GM18498 (cell line): ENCODE measurements around the gene PPP2R5B.

Experiments
- ATAC-seq: cut with Tn5 transposase; IDR thresholded peaks from one replicate; pipeline ENCODE4 v1.9.1; 2021; ENCODE audit warnings: mild to moderate bottlenecking, moderate library complexity; ENCODE audit not compliant: unreplicated experiment

Gene PPP2R5B

GRCh38 chr11:64925536-64926436 is 1.3 kb downstream of the PPP2R5B start:
- ATAC-seq = no peak

DNA sequence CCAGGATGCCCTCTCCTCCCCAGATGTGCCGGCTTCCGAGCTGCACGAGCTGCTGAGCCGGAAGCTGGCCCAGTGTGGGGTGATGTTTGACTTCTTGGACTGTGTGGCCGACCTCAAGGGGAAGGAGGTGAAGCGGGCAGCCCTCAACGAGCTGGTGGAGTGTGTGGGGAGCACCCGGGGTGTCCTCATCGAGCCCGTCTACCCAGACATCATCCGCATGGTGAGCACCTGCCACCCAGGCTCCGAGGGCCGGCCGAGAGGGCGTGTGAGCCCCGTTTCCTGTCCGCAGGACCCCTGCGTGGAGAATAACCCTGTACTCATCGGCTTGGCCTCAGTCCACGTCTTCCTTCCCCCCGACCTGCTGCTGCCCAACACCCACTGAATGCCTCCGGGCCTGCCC is 2.2 kb downstream of the PPP2R5B start:
- ATAC-seq = no peak

GRCh38 chr11:64928957-64929356 is 4.5 kb downstream of the PPP2R5B start:
- no peak for ATAC-seq

DNA sequence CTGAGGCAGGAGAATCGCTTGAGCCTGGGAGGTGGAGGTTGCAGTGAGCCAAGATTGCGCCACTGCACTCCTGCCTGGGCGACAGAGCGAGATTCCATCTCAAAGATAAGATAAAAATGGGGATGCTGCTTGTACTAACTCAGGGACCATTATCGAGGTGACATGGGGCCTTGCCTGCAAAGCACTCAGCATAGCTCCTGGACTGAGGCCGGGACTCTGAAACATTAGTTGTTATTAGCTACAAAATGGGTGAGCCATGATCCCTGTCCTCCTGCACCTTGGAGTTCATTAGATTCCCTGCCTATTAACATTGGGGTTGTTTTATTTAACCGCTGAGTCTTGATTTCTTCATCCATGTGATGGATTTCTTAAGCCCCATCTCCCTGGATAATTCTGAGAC is 5.1 kb downstream of the PPP2R5B start:
- ATAC-seq = no peak

GRCh38 chr11:64930340-64930739 is 5.9 kb downstream of the PPP2R5B start:
- no peak for ATAC-seq

DNA sequence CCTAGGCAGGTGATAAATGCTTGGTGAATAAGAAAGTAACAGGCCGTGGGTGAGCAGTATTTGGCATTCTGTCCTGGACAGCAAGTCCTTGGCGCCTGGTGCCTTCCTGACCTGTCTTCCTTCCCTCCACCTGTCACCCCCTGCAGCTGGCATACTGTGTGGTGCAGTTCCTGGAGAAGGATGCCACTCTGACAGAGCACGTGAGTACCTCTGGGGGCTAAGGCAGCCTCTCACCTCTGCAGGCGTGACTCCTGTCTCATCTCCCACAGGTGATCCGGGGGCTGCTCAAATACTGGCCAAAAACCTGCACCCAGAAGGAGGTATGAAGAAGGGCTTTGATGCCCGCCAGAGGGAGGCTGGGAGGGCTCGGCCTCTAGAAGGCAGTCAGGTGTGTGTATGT is 6.8 kb downstream of the PPP2R5B start:
- ATAC-seq = no peak

GRCh38 chr11:64932324-64932723 is 7.8 kb downstream of the PPP2R5B start:
- ATAC-seq = no peak

DNA sequence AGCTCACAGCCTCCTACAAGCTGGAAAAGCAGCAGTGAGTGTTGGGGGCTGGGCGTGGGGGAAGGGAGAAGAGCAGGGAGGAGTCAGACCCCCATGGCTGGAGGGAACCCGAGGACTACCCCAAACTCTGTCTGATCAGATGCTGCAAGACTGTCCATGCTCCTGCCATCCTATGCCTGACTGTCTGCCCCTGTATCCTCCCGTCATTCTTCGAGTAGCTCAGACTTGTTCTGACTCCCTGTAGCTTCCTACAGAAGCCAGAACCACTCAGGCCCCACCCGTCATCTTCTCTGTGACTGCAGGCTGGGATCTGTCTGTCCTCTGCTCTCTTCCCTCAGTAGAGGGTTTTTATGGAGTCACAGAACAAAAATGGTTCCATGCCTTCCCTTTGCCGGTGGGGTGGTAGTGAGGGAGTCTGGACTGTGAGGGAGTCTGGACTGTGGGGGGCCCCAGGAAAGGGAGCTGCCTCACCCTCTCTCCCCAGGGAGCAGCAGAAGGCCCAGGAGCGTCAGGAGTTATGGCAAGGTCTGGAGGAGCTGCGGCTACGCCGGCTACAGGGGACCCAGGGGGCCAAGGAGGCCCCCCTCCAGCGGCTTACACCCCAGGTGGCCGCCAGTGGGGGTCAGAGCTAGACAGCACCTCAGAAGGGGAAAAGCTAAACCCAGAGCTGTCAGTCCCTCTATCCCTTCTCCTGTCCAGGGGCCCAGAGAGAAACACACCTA is 8.9 kb downstream of the PPP2R5B start:
- no peak for ATAC-seq

DNA sequence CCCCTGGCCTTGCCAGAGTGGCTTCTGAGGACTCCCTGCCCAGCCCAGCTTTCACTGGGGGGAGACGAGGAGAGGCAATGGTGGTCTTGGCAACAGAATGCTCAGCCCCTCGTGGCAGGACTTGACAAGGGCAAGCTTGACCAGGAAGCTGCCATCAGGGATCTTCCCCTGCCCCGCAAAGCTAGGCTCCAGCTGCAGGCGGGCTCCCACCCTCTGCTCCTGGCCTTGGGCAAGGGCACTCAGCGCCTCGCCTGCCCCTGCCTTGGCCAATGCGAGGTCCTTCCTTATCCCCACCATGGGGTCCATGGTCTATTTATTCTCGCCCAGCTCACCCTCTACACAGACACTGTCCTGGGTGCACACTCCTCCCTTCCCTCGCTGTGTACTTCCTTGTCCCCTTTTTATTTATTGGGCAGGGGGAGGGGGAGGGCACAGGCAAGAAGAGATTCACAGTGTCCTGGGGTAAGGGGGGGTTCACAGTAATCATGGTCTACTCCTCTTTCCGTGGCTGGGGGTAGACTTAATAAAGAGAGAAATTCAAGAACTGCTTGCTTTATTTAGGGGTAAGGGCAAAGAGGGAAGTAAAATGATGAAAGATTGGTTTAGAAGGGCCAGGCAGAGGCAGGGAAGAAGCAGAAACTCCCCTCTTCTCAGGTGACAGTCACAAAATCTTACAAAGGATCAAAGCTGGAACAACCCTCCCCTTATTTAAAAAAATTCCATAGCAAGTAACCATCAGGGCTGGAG is 9.6 kb downstream of the PPP2R5B start:
- ATAC-seq = no peak

- no peak for ATAC-seq
Measured at GRCh38 chr11:64934682-64935358, 10.3 kb downstream of the PPP2R5B start.

DNA sequence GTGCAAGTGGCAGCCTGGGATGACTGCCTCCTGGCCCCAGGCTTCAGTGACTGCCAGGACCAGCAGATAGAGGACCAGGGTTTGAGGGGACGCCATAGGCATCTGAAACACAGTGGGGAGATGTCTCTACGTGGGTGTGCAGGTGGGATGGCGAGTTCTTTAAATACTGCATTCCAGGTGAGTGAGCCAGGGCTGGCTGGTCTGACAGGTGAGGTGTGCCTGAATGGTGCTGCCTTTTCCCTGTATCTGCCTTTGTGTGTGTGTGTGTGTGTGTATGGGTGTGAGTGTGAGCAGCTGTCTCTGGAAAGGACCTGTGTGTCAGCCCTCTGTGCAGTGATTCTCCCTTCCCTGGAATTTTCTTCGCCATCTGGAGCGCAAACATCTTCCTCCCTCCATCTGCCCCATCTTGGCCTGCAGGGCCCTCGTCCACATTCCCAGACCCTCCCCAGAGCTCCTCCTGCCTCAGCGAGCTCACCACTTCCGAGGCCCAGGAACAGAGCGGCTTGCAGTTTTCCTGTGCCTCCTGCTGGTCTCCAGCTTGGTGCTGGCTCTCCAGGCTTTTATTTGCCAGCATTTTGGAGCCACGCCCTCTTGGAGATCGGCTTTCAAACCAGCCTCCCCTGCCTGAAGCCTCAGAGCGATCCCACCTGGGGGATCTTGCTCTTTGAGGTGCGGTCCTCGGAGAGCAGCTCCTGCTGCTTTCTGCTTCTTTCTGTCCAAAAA is 11.0 kb downstream of the PPP2R5B start, which contains the start of gene GPHA2:
TSS of gene GPHA2 (minus strand) at position 535 of the 723 bp plus-strand sequence. CDS start at position 102, 433 bp downstream.
- ATAC-seq = no peak

- ATAC-seq = no peak
Measured at GRCh38 chr11:64936539-64936938, 12.1 kb downstream of the PPP2R5B start.

DNA sequence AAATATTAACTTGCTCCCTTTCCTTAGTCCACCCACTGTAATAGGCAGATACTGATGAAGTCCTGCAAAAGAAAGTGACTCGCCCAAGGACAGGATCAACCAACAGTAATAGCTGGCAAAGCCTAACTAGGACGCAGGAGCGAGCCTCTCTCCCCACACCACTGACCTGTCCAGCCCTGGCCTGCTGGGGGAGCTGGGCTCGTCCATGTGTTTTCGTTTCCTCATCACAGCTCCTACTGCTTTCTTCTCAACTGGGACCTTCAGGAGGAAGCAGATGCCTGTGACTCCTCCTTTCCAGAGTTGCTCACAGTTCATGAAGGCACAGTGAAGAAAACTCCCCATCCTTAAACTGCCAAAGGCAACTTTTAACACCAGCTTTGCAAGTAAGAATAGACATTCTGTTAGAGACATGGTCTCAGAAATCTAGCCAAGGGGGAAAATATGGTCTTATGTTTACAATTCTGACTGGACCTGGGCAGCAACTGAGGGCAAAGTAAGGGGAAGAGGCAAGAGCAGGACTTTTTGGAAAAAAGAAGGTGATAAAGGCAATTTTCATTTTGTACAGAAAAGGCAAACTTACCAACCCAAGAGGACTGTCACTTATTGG is 22.8 kb downstream of the PPP2R5B start:
- ATAC-seq = no peak

- ATAC-seq = no peak
Measured at GRCh38 chr11:64951529-64951928, 27.0 kb downstream of the PPP2R5B start.

DNA sequence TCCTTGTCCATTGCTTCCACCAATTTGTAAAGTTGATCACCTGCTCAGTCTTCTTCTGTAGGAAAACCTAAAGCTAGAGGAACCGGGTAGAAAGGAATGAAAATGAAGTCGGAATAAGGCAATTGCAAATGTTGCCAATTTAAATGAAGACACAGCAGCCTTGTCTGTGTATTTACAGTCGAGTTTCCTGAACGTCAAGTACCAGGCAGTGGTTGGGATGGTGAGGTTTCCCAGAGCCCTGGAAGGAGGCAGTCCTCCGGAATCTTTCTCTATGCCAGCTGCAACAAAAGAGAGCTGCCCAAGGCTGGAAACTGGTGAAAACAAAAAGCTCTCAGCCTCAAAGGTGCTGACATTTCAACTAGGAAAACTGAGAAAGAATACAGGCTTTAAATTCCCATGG is 29.7 kb downstream of the PPP2R5B start:
- no peak for ATAC-seq

- ATAC-seq = no peak
Measured at GRCh38 chr11:64959498-64959897, 35.0 kb downstream of the PPP2R5B start.

DNA sequence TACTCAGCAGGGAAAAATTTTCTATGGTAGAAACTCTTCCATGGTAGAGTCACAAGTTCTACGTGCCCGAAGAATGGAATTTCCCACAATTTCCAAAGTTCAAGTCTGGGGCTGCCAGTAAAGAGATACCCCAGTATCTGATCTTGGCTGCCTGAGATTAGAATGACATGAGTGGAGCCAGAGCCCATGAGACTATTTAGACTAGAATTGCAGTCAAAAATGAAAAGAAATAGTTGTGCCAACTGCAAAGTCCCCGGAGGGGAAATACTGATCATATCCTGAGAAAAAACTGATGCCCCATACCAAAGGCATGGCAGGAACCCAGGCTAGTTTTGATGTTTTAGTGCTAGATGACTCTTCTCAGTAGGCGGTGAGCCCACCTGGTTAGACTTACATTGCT is 36.2 kb downstream of the PPP2R5B start:
- ATAC-seq = no peak

DNA sequence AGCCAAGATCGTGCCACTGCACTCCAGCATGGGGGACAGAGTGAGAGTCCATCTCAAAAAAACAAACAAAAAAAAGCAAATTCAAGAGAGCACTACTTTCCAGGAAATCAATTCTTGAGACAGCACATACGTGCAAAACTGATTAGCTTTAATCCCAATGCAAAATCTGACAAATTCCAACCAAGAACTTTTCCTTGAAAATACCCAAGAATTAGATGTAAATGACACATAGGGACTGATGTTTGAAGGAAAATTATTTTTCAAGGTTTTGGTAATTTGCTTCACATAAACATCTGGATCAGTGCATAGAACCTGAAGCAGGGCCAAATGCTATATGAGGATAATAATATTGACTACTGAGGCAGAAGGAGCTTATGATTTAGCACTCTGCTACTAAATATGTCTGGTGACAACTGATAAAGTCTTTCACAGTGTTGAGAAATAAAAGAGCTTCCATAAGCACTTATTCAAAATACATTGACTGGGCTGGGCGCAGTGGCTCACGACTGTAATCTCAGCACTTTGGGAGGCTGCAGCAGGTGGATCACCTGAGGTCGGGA is 38.7 kb downstream of the PPP2R5B start:
- no peak for ATAC-seq

DNA sequence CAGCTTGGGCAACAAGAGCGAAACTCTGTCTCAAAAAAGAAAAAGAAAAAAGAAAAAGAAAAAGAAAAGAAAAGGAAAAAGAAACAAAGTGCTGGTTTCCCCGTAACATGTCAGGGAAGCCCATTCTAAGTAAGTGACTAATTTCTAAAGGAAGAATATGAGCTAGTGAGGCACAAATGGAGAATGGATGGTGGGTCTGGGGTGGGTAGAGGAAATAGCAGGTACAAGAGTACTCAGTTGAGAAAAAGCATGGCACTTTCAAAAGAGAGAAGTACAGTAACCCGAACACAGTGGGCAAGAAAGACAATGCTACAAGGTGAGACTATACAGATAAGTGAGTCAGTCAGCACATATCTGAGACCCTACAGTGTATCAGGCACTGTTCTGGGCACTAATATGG is 42.9 kb downstream of the PPP2R5B start:
- ATAC-seq = no peak
